HG03520 (cell line): ENCODE results near the gene PNMA6E.

Source experiments
- ATAC-seq: cut with Tn5 transposase; IDR thresholded peaks from one replicate; pipeline ENCODE4 v1.9.1; 2021; ENCODE audit warnings: mild to moderate bottlenecking, moderate library complexity; ENCODE audit not compliant: unreplicated experiment

Gene PNMA6E

DNA sequence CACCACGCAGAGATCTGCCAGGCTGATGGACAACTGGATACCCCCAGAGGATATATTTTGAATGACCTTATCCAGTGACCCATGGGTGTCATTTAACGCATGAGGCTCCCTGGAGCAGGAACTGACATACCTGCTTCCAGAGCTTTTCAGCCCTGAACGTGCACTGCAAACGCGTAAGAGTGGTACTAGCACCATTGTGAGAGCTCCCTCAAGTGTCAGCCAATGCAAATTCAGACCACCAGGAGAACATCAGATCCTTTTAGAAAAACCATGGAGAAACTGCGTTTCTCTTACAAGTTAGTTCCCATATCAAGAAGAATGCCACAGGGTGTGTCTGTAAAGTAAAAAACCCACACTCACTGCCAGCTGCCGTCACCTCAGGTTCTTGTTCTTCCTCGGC is 37.4 kb upstream of the PNMA6E start:
- no peak for ATAC-seq

DNA sequence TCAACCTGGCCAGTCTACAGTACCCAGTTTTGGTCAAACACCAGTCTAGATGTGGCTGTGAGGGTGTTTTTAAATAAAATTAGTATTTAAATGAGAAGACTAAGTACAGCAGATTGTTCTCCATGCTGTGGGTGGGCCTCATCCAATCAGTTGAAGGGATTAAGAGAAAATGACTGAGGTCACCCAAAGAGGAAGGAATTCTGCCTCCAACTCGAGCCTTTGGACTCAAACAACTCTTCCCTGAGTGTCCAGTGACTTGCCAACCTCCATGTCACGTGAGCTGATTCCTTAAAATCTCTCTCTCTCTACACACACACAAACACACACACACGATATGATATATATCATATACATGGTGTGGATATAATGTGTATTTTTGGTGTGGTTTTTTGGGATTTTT is 34.7 kb upstream of the PNMA6E start:
- ATAC-seq, result no peak

DNA sequence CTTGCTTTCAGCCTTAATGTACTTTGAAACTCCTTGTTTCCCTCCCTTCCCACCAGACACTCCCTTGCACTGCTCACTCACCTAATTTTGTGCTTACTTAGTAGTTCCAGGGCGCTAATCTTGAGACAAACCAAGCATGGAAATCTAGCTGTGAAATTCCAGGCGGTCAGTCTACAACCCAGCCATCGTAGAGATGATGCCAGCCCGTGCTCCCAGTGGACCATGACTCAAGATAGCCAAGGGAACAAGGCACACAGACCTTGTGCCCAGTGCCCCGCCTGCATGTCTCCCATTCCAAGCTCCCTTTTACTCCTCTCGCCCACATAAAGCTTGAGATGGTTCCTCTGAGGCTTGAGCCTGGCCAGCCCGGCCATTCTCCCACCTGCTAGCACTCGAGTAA is 33.7 kb upstream of the PNMA6E start:
- ATAC-seq, result no peak

DNA sequence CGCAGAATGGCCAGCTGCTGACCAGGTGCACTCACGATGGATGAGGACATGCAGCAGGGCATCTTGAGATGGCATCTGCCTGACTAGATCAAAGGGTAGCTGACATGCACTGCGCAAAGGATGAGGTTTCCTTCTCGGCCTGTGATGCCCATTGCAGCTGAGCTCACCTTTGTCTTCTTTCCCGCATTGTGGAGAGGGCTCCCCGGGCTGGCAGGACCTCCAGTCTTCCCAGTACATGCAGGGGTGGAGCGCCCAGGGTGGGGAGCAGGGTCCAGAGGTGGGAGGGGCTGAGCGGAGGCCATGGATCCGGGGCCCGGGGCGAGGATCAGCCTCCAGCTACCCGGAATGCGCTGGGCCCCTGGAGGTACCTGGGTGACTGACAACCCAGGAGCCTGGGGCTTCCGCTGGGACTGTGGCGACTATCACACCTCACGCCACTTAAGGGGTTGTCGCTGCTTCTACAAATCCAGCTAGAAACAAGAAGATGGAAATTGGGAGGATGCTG is 32.7 kb upstream of the PNMA6E start:
- ATAC-seq, result no peak

- ATAC-seq, result no peak
Observed at GRCh38 chrX:153433161-153433680, 32.1 kb upstream of the PNMA6E start.

GRCh38 chrX:153430796-153431195 is 29.6 kb upstream of the PNMA6E start:
- no peak for ATAC-seq

- no peak for ATAC-seq
Observed at GRCh38 chrX:153426204-153426603, 25.1 kb upstream of the PNMA6E start.

GRCh38 chrX:153423652-153424051 is 22.5 kb upstream of the PNMA6E start:
- ATAC-seq, result no peak

DNA sequence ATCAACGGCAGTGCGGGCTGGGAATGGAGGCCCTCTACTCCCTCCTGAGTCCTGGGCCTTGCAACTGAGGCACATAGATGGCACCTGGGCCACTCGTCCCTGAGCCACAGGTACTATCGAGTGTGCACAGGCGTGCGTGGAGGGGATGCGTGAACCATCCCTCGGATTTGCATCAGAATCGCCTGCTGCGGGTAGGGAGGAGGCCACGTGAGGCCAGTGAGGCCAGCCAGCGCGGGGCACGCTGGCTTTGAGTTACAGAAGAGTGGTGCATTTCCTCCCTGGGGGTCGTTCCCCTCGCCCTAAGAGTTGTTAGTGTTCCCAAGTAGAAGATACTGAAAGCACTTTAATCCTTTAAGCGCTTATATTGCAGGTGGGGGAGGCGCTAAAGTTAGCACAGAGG is 20.7 kb upstream of the PNMA6E start:
- no peak for ATAC-seq

DNA sequence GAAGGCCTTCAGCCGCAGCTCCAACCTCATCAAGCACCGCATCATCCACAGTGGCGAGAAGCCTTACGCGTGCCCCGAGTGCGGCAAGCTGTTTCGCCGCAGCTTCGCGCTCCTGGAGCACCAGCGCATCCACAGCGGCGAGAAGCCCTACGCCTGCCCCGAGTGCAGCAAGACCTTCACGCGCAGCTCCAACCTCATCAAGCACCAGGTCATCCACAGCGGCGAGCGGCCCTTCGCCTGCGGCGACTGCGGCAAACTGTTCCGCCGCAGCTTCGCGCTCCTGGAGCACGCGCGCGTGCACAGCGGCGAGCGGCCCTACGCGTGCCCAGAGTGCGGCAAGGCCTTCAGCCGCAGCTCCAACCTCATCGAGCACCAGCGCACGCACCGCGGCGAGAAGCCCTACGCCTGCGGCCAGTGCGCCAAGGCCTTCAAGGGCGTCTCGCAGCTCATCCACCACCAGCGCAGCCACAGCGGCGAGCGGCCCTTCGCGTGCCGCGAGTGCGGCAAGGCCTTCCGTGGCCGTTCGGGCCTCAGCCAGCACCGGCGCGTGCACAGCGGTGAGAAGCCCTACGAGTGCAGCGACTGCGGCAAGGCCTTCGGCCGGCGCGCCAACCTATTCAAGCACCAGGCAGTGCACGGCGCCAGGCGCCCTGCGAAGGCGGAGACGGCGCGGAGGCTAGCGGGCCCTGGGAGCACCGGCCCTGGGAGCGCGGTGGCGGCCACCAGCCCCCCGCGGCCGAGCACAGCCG is 19.9 kb upstream of the PNMA6E start:
- no peak for ATAC-seq

- ATAC-seq, result no peak
Observed at GRCh38 chrX:153417637-153418036, 16.5 kb upstream of the PNMA6E start.

GRCh38 chrX:153416781-153417450 is 15.8 kb upstream of the PNMA6E start:
- no peak for ATAC-seq

DNA sequence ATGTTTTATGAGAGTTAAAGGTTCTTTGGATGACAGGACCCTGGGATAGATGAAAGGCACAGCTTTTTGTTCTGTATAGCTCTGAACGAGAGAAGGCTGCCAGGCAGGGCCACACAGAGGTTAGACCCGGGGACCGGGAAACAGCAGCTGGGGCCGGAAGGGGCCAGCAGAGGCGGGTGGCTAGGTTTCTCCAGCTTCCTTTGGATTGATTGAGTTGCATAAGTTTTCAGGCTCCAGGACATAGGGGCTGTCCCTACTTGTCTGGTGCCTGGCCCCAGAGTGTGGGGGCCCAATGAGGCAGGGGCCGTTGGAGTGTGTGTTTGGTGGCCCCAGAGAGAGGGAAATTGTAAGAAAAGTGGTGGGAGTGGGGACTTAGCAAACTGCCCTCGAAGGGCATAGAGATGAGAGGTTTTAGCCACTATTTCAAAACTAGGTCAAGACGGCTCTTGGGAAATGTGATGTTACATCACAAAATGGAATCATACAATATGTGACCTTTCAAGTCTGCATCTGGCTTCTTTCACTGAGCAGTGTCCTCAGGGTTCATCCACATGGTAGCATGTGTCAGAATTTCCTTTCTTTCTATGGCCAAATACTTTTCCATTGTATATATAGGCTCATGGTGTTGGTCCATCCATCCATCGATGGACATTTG is 13.8 kb upstream of the PNMA6E start:
- no peak for ATAC-seq

DNA sequence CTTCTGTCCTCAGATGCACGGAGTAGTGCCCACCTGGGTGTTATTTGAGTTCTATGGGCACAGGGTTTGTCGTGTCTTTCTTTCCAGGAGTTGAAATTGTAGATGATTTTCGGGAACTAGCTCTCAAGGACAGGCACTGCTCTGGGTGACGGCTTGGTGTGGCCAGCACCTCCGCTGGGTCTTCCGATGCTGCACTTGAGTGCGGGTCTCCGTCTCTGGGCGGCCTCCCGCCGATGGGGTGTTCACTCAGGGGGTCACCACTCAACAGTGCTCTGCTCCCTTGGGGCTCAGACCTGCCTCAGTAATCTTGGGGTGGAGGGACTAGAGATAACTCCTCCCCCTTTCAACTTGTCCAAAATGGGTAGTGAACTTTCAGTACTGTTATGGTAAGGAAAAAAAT is 12.6 kb upstream of the PNMA6E start:
- ATAC-seq, result no peak

- ATAC-seq, result no peak
Observed at GRCh38 chrX:153412746-153413720, 11.9 kb upstream of the PNMA6E start.

- no peak for ATAC-seq
Observed at GRCh38 chrX:153411988-153412574, 10.9 kb upstream of the PNMA6E start.

DNA sequence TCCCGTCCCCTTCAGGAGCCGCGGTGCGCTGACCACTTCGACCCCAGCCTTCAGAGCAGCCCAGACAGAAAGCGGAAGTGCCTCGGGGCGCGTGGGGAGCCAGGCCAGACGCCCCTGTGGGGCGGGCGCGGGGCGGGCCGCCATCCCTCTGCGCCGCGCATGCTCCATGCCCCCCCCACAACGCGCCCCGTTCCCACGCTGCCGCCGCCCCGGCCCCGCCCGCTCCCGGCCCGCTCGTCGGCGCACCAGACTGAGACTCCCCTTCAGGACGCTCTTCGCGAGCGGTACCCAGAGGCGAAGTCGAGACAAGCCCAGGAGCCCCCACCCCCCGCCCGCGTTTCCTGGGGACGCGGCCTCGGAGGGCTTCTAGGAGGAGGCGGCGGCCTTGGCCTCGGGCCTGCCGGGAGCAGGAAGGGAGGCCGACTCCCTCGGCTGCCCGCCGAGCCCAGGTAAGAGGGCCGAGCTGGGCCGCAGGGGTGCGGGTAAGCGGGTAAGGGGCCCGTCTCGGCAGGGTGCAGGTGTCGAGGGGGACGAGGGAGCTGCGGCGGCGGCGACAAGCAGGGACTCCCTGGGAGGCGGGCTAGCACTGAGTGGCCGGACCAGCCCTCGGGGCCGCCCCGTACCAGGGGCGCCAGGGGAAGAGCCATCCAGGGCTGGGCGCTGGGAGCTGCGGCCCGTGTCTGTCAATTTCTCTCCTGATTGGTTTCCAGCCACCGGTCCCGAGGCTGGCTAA is 10.3 kb upstream of the PNMA6E start, which contains the start of gene ZFP92:
Gene ZFP92, plus strand, starts transcription at position 218 of the 733 bp plus-strand sequence. CDS start 6,851 bp downstream, outside the sequence.
- no peak for ATAC-seq

- ATAC-seq, result no peak
Observed at GRCh38 chrX:153410888-153411254, 9.7 kb upstream of the PNMA6E start.

- no peak for ATAC-seq
Observed at GRCh38 chrX:153410373-153410772, 9.2 kb upstream of the PNMA6E start.
